IMR-90 (cell line): ENCODE results near the gene PTPRC. TPM values are rescaled to one million over a fixed set of nuclear protein-coding genes. Genes with fewer than 3 reads are reported as not detected.

Experiments
- ELK1 ChIP-seq: fragments of 150-350 bp; IDR thresholded peaks from 2 replicates; pipeline ENCODE4 v1.6.1; 2016; ENCODE audit warnings: low read depth, mild to moderate bottlenecking, low read length, moderate library complexity, borderline replicate concordance
- FOS ChIP-seq: fragments of 150-350 bp; IDR thresholded peaks from 2 replicates; pipeline ENCODE4 v1.6.1; 2016; ENCODE audit warnings: low read depth, low read length
- MAFK ChIP-seq: IDR thresholded peaks from 2 replicates; pipeline ENCODE4 v1.6.1; 2012; ENCODE audit warnings: low read depth, low read length, improper control_type of control experiment
- MXI1 ChIP-seq: IDR thresholded peaks from 2 replicates; pipeline ENCODE4 v1.6.1; 2012; ENCODE audit warnings: low read depth, mild to moderate bottlenecking, low read length, moderate library complexity, borderline replicate concordance
- RAD21 ChIP-seq: IDR thresholded peaks from 2 replicates; pipeline ENCODE4 v1.6.1; 2012; ENCODE audit warnings: low read length, improper control_type of control experiment
- SMC3 ChIP-seq: fragments of 150-350 bp; IDR thresholded peaks from 2 replicates; pipeline ENCODE4 v1.6.1; 2016; ENCODE audit warnings: low read depth, mild to moderate bottlenecking, antibody characterized with exemption, low read length, moderate library complexity
- polyA plus RNA-seq, 3 experiments: library from polyadenylated mRNA; depleted of rRNA; stranded (reverse); fragments of >200 nt; gene quantifications; 2 replicates each; pipeline ENCODE4 v1.2.3, GENCODE V29; 2012; ENCODE audit warnings: low replicate concordance in 1 of 3
- total RNA-seq: library from RNA; depleted of rRNA; stranded (reverse); fragments of >200 nt; gene quantifications from 2 replicates; pipeline ENCODE4 v1.2.3, GENCODE V29; 2012

The PTPRC gene
- total and polyA plus RNA-seq, 2 of the 4 experiments (the other 2 are of a cell fraction) = not detected

GRCh38 chr1:198662821-198663220, 24.0 kb downstream of the PTPRC start (continued):
- TF ChIP-seq MXI1 (no peak), RAD21 (no peak), MAFK (no peak), SMC3 (no peak), FOS (no peak), ELK1 (no peak)
